ENCODE measurements around the gene TFAP2A.
A peak's percentile ranks its signal among the peaks of the same experiment; 100 is the strongest.

TFAP2A gene

DNA sequence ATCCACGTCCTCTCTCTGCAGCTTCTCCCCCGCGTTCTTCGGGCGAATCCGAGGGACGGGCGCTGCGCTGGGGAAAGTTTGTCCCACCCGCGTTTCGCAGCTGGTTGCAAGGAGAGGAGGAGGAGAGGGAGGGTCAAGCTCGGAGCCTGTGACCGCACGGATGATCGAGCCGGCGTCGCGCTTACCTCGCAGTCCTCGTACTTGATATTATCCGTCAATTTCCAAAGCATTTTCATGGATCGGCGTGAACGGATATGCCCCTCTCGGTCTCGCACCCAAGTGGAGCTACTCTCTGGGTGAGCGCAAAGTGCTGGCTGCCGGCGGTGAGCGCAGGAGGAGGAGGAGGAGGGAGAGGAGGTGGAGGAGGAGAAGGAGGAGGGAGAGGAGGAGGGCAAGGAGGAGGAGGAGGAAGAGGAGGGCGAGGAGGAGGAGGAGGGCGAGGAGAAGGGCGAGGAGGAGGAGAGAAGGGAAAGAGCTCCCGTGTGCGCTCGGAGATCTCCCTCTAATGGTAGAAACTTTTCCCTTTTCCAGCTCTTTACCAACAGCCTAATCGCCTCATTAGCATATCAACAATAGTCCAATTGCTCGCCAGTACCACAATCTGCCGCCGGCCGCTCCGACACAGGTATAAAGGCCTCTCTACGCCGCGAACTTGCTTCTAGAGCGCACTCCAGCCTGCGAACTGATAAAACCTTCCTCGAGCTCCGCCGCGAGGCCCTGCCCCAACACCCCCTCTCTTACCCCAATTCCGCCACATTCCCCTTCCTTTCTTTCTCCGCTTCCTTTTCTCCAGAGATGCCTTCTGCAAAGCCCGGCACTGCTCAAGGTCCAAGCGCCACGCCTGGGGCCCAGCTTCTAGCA, at the start of gene TFAP2A:
TSS of gene TFAP2A (minus strand) at position 319 of the 861 bp plus-strand sequence. CDS start at position 236, 83 bp downstream.
- H3K4me3 Mint-ChIP-seq = peak within 1 kb of the TSS; percentile 87
- H3K27me3 Mint-ChIP-seq = peaks cover 69% of the 10 kb centered on the region
- H3K9me3 Mint-ChIP-seq = peaks cover 6% of the 10 kb centered on the region
- H3K36me3 Mint-ChIP-seq = peaks cover 13% of the 10 kb centered on the region
- peak within 1 kb of the TSS; percentile 51 for H3K27ac Mint-ChIP-seq
- H3K4me1 Mint-ChIP-seq = peaks cover 47% of the 10 kb centered on the region

DNA sequence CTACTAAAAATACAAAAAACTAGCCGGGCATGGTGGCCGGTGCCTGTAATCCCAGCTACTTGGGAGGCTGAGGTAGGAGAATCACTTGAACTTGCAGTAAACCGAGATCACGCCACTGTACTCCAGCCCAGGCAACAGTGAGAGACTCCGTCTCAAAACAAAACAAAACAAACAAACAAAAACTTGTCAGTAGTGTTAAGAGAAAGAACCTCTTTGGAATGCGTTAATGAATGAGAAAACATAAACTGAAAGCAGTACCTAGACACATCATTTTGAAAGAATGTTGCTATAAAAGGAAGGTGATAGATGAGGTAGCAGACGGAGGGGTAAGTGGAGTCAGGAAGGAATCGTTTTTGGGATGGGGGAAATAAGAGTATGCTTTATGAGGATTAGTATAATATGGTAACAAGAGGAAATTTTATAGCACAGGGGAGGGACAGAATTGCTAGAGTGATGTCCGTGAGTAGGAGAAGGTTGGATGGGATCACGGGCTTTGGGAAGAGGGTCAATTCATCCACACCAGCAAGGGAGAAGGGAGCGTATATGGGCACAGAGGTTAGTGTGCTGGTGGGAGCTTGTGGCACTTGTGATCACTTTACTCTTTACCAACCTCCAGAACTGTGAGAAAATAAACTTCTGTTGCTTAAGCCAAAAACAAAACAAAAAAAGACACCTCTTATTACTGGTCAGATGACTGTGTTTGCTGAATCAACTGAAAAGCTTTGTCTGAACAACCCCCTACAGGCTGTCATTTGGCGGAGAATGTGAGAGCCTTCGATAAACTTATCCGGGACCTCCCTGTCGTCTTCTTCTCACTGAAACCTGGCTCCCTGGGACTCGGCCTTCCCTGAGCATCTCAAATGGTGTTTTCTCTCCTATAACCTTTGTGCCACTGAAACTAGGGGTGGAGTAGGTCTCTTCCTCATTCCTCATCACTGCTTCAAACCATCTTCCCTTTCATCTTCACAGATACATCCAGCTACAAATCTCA, 48.9 kb upstream of the TFAP2A start:
- Mint-ChIP-seq H3K4me1 (no peaks in the 10 kb centered on the region), H3K36me3 (no peaks in the 10 kb centered on the region), H3K27me3 (peaks cover 15% of the 10 kb centered on the region), H3K27ac (no peak overlapping the region), H3K9me3 (no peaks in the 10 kb centered on the region), H3K4me3 (no peak overlapping the region)

- Mint-ChIP-seq H3K27ac (no peak overlapping the region), H3K9me3 (no peaks in the 10 kb centered on the region), H3K36me3 (no peaks in the 10 kb centered on the region), H3K4me3 (no peak overlapping the region), H3K27me3 (peaks cover 15% of the 10 kb centered on the region), H3K4me1 (no peaks in the 10 kb centered on the region)
Measured at GRCh38 chr6:10463040-10463439, 48.2 kb upstream of the TFAP2A start.

- Mint-ChIP-seq H3K27me3 (peaks cover 15% of the 10 kb centered on the region), H3K9me3 (no peaks in the 10 kb centered on the region), H3K36me3 (no peaks in the 10 kb centered on the region), H3K4me1 (no peaks in the 10 kb centered on the region), H3K4me3 (no peak overlapping the region), H3K27ac (no peak overlapping the region)
Measured at GRCh38 chr6:10461850-10462249, 47.0 kb upstream of the TFAP2A start.

DNA sequence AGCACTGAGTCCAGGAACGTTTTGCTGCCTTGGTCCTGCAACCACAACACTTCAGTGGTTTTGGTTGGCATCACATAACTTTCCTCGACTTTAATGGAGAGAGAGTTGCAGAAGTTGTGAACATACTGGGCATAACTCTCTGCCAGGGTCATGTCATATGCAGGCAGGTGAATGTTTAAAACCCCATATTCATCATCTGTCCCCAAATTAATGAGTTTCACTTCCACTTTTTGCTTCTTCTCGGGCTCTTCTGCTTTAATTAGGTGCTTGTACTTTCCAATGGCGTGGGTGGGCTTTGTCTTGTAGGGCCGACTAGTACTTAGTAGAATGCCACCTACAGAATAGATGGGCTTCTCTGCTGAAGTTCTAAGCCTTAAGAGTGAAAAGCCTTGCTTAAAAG, 45.2 kb upstream of the TFAP2A start:
- Mint-ChIP-seq H3K4me1 (no peaks in the 10 kb centered on the region), H3K27ac (no peak overlapping the region), H3K9me3 (no peaks in the 10 kb centered on the region), H3K27me3 (peaks cover 14% of the 10 kb centered on the region), H3K4me3 (no peak overlapping the region), H3K36me3 (no peaks in the 10 kb centered on the region)

DNA sequence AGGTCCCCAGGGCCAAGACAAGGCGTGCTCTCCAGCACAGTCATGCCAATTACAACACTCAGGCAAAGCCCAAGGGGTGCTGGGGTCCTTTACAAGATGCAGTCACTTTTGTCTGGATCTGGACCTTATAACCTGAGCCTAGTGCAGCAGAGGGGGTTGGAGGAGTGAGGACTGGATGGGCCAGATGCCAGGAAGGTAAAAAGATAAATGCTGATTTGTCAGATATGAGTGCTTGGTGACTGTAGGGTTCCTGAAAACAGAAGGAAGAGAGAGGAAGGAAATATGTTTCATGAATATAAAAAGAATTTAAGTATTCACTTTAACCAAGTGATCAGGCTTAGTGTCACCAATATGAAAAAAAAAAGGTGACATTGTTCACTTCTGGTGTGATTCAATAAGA, 43.4 kb upstream of the TFAP2A start:
- H3K36me3 Mint-ChIP-seq = no peaks in the 10 kb centered on the region
- peaks cover 14% of the 10 kb centered on the region for H3K27me3 Mint-ChIP-seq
- no peaks in the 10 kb centered on the region for H3K4me1 Mint-ChIP-seq
- no peaks in the 10 kb centered on the region for H3K9me3 Mint-ChIP-seq
- peak overlapping the region; percentile 14 for H3K27ac Mint-ChIP-seq
- no peak overlapping the region for H3K4me3 Mint-ChIP-seq

DNA sequence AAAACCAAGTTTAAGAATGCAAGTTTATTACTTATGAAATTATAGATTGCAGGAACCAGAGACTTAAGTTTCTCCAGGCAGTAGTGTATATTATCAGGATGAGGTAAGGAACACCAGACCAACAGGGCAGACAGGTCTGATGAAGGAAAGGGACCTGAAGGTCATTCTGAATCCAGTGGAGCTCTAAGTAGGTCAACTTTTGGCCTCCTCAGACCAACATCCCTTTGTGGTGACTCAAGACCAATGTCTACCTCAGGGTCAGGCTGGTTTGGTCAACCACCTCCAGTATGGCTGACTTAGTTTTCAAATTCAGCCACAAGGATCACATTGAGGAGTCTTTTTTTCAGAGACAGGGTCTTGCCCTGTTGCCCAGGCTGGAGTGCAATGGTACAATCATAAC, 38.7 kb upstream of the TFAP2A start:
- H3K27ac Mint-ChIP-seq = no peak overlapping the region
- H3K4me3 Mint-ChIP-seq = no peak overlapping the region
- H3K4me1 Mint-ChIP-seq = no peaks in the 10 kb centered on the region
- H3K27me3 Mint-ChIP-seq = peaks cover 3% of the 10 kb centered on the region
- H3K9me3 Mint-ChIP-seq = no peaks in the 10 kb centered on the region
- H3K36me3 Mint-ChIP-seq = no peaks in the 10 kb centered on the region

DNA sequence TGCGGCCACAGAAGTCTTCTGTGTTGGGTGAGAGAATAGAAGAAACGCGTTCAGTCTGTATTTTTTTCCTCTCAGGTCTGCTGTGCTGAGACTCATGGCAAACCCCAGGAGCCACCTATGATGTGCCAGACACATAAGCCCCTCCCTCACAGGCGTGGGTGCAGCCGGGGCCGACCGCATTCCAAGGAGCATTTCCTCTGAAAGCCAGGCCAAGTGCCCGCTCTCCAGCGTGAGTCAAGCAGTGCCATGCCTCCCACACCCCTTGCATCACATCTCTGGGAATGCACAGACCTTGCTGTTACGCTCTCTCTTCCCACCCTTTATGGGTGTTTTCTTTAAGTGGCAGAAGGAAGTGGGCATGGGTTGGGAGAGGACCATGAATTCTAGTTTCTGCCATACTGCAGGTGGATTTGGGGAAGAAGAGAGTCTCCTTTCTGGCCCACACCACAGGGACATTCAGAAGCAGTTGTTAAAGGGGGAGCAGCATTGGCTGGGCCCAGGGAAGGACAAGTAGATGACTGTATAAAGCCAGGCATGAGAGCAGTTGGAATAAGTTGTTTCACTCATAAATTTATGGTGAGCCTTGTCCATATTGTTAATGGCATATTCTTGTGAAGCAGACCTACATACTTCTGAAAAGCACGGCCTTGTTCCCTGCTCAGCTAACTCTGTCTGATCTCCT, 37.1 kb upstream of the TFAP2A start:
- Mint-ChIP-seq H3K27ac (no peak overlapping the region), H3K4me3 (no peak overlapping the region), H3K9me3 (no peaks in the 10 kb centered on the region), H3K4me1 (no peaks in the 10 kb centered on the region), H3K36me3 (no peaks in the 10 kb centered on the region), H3K27me3 (peaks cover 2% of the 10 kb centered on the region)

GRCh38 chr6:10451394-10451793, 36.5 kb upstream of the TFAP2A start:
- Mint-ChIP-seq H3K9me3 (no peaks in the 10 kb centered on the region), H3K27ac (no peak overlapping the region), H3K4me1 (no peaks in the 10 kb centered on the region), H3K36me3 (no peaks in the 10 kb centered on the region), H3K4me3 (no peak overlapping the region), H3K27me3 (peaks cover 2% of the 10 kb centered on the region)

GRCh38 chr6:10449751-10450150, 34.9 kb upstream of the TFAP2A start:
- Mint-ChIP-seq H3K27ac (no peak overlapping the region), H3K4me3 (no peak overlapping the region), H3K27me3 (peaks cover 6% of the 10 kb centered on the region), H3K4me1 (no peaks in the 10 kb centered on the region), H3K36me3 (no peaks in the 10 kb centered on the region), H3K9me3 (no peaks in the 10 kb centered on the region)

GRCh38 chr6:10448096-10448495, 33.2 kb upstream of the TFAP2A start:
- H3K27ac Mint-ChIP-seq = no peak overlapping the region
- no peaks in the 10 kb centered on the region for H3K36me3 Mint-ChIP-seq
- no peak overlapping the region for H3K4me3 Mint-ChIP-seq
- peaks cover 6% of the 10 kb centered on the region for H3K27me3 Mint-ChIP-seq
- H3K4me1 Mint-ChIP-seq = no peaks in the 10 kb centered on the region
- H3K9me3 Mint-ChIP-seq = no peaks in the 10 kb centered on the region

DNA sequence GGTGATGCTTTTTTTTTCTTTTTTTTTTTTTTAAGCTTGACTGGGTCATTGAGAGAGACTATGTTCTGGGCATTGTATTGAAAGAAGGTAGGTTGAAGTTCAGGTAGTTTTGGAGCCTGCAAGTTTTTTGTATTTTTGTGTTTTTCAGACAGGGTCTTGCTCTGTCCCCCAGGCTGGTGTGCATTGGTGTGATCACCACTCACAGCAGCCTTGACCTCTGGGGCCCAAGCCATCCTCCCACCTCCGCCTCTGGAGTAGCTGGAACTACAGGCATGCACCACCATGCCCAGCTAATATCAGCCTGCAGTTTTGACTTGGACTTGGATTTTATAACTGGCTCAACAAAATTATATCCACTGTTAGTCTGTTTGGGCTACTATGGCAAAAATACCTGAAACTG, 31.7 kb upstream of the TFAP2A start:
- no peaks in the 10 kb centered on the region for H3K9me3 Mint-ChIP-seq
- no peaks in the 10 kb centered on the region for H3K36me3 Mint-ChIP-seq
- no peak overlapping the region for H3K4me3 Mint-ChIP-seq
- no peak overlapping the region for H3K27ac Mint-ChIP-seq
- H3K27me3 Mint-ChIP-seq = peaks cover 12% of the 10 kb centered on the region
- no peaks in the 10 kb centered on the region for H3K4me1 Mint-ChIP-seq

DNA sequence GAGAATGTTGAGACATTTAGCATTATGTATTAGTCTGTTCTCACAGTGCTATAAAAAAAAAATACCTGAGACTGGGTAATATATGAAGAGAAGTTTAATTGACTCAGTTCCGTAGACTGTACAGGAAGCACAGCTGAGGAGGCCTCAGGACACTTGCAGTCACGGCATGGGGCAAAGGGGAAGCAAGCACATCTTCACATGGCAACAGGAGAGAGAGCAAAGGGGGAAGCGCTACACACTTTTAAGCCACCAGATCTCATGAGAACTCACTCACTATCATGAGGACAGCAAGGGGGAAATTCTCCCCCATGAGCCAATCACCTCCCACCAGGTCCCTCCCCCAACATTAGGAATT, 26.8 kb upstream of the TFAP2A start:
- Mint-ChIP-seq H3K36me3 (no peaks in the 10 kb centered on the region), H3K4me1 (no peaks in the 10 kb centered on the region), H3K4me3 (no peak overlapping the region), H3K9me3 (no peaks in the 10 kb centered on the region), H3K27ac (no peak overlapping the region), H3K27me3 (peaks cover 20% of the 10 kb centered on the region)

DNA sequence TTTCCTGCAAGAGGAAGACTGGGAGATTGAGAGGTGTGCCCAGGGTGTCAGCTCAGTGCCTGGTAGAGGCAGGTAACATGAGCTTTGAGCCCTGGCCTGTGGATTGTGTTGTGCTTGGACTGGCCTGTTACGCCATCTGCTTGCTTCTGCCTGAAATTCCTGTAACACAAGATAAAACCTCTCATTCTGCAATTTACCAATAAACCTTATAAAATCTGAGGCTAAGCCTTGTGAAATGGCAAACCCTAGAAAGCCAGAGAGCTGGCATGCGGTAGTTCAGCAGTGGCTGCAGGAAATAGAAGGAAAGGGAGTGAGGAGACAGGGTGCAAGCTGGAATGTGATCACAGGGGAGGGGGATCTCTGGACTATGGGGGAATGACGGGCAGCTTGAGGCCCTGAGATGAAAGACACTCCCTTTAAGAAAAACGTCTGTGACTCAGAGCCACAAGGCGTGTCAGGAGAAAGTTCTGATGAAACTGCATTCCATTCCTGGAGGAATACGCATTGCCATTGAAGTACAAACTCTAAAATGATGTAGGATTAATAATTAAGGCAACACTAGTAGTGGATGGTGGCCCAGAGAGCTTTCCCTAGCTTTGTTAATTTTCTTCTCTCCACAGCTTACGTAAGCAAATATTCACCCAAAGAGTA, 26.3 kb upstream of the TFAP2A start:
- Mint-ChIP-seq H3K36me3 (no peaks in the 10 kb centered on the region), H3K9me3 (no peaks in the 10 kb centered on the region), H3K27me3 (peaks cover 18% of the 10 kb centered on the region), H3K4me1 (no peaks in the 10 kb centered on the region), H3K4me3 (no peak overlapping the region), H3K27ac (no peak overlapping the region)

DNA sequence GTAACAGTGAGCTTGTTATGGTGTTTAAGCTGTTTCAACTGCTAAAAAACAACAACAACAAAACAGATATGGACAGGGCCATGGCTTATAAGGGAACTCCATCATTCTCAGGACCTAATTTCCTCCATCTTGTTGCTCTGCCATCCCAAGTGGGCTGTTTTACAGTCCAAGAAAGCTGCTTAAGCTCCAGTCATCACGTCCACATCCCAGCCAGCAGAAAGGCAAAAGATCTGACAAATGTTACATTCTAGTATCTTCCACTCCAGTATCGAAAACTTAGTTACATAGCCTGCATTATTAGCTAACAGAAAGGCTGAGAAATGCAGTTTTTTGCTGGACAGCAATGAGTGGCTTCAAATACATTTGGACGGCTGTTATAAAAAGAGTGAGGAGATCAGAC, 23.0 kb upstream of the TFAP2A start:
- Mint-ChIP-seq H3K27me3 (peaks cover 20% of the 10 kb centered on the region), H3K4me3 (no peak overlapping the region), H3K9me3 (no peaks in the 10 kb centered on the region), H3K4me1 (no peaks in the 10 kb centered on the region), H3K36me3 (no peaks in the 10 kb centered on the region), H3K27ac (no peak overlapping the region)
